CD4-positive, alpha-beta T cell (primary cell): ENCODE data around the gene CLHC1. TPM values are rescaled to one million over a fixed set of nuclear protein-coding genes. Genes with fewer than 3 reads are reported as not detected.

Experiments
- ATAC-seq: fragments of 200-7000 bp; cut with Tn5 transposase; one replicate; pipeline ENCODE4 v1.10.0; 2022; ENCODE audit warnings: mild to moderate bottlenecking; ENCODE audit not compliant: poor library complexity
- CTCF ChIA-PET: fragments of 350-600 bp; sonication (Branson Sonifier 250); formaldehyde crosslinking; loops from one replicate; lab custom pipeline; 2021; ENCODE audit warnings: antibody characterized with exemption, inconsistent platforms; lab: Charles Lee
- POLR2A ChIA-PET: fragments of 350-600 bp; sonication (Branson Sonifier 250); formaldehyde crosslinking; loops from one replicate; lab custom pipeline; 2021; ENCODE audit warnings: antibody characterized with exemption, inconsistent platforms; lab: Charles Lee
- DNase-seq, 14 experiments: peaks; one replicate each; pipeline ENCODE4 v3.0.0-alpha.2; 2013 to 2020; ENCODE audit warnings: mixed read lengths in 2 of 14
- H3K27ac ChIP-seq, 2 donors: one replicate each; pipeline versions ENCODE4 v1.5.1 to v1.7.0; 2013; ENCODE audit warnings: low read length in 2 of 2, low read depth in 1 of 2, mild to moderate bottlenecking in 1 of 2
- H3K27me3 ChIP-seq, 2 experiments: 1 replicate in 1 of 2; 2 replicates in 1 of 2; pipeline versions ENCODE4 v1.6.1 to v1.7.0; 2013; ENCODE audit warnings: low read length in 2 of 2, control low read depth in 1 of 2, mild to moderate bottlenecking in 1 of 2, moderate library complexity in 1 of 2; ENCODE audit not compliant: insufficient read depth in 2 of 2, control insufficient read depth in 1 of 2
- H3K36me3 ChIP-seq: one replicate; pipeline ENCODE4 v1.6.1; 2013; ENCODE audit warnings: low read length, control low read depth; ENCODE audit not compliant: insufficient read depth
- H3K4me1 ChIP-seq: one replicate; pipeline ENCODE4 v1.6.1; 2013; ENCODE audit warnings: low read length, control low read depth; ENCODE audit not compliant: insufficient read depth
- H3K4me3 ChIP-seq: one replicate; pipeline ENCODE4 v1.5.1; 2013; ENCODE audit warnings: mild to moderate bottlenecking, low read length, moderate library complexity
- H3K9me3 ChIP-seq, 2 experiments: 1 replicate in 1 of 2; 2 replicates in 1 of 2; pipeline versions ENCODE4 v1.6.1 to v1.7.0; 2013; ENCODE audit warnings: low read length in 2 of 2, mild to moderate bottlenecking in 2 of 2, control low read depth in 1 of 2, moderate library complexity in 1 of 2; ENCODE audit not compliant: control insufficient read depth in 1 of 2, insufficient read depth in 1 of 2
- H3K27ac Mint-ChIP-seq: one replicate; pipeline ENCODE4 v1.8.0; 2020; ENCODE audit warnings: mixed read lengths
- H3K27me3 Mint-ChIP-seq: one replicate; pipeline ENCODE4 v1.8.0; 2021; ENCODE audit warnings: mixed read lengths
- H3K36me3 Mint-ChIP-seq: one replicate; pipeline ENCODE4 v1.8.0; 2021; ENCODE audit warnings: low read depth, mixed read lengths
- H3K4me1 Mint-ChIP-seq: one replicate; pipeline ENCODE4 v1.8.0; 2021; ENCODE audit warnings: low read depth, mixed read lengths
- H3K4me3 Mint-ChIP-seq: one replicate; pipeline ENCODE4 v1.8.0; 2020; ENCODE audit warnings: mild to moderate bottlenecking, mixed read lengths
- H3K9me3 Mint-ChIP-seq: one replicate; pipeline ENCODE4 v1.8.0; 2020; ENCODE audit warnings: mixed read lengths
- CTCF ChIP-seq: fragments of 200-600 bp; IDR thresholded peaks from one replicate; pipeline ENCODE4 v1.8.0; 2022; ENCODE audit warnings: antibody characterized with exemption, mild to moderate bottlenecking
- intact Hi-C, 2 experiments: fragments of 100-400 bp; cut with DNase I in 1 of 2; cut with micrococcal nuclease in 1 of 2; formaldehyde crosslinking; loops; one replicate each; pipeline versions ENCODE4 v1.15.1 to v1.9.0; 2023 to 2025; cut with DNase I, micrococcal nuclease
- total RNA-seq, 174 experiments: library from RNA in 2 of 174; stranded (reverse) in 2 of 174; gene quantifications; one replicate each; pipeline ENCODE4 v1.2.3 and lab custom pipeline; 2021 to 2026

The CLHC1 gene
- total RNA-seq, 2 experiments from 2014 or later, result 4.4 TPM

GRCh38 chr2:55156984-55157383 is 75.1 kb downstream of the CLHC1 start:
- H3K36me3 ChIP-seq, result no peaks in the 10 kb centered on the region
- H3K4me3 ChIP-seq, result no peak overlapping the region
- H3K27me3 Mint-ChIP-seq, result no peaks in the 10 kb centered on the region
- no peak for DNase-seq
- H3K27ac ChIP-seq, result no peak overlapping the region
- ChIA-PET CTCF (no interaction called here), POLR2A (no interaction called here)
- H3K4me1 ChIP-seq, result peaks cover 7% of the 10 kb centered on the region
- H3K36me3 Mint-ChIP-seq, result no peaks in the 10 kb centered on the region
- no peak overlapping the region for H3K27ac Mint-ChIP-seq
- no peak for TF ChIP-seq CTCF
- no peak for ATAC-seq
- no peak overlapping the region for H3K4me3 Mint-ChIP-seq
- peaks cover 8% of the 10 kb centered on the region for H3K4me1 Mint-ChIP-seq
- H3K9me3 ChIP-seq, result no peaks in the 10 kb centered on the region
- H3K27me3 ChIP-seq, result no peaks in the 10 kb centered on the region
- H3K9me3 Mint-ChIP-seq, result no peaks in the 10 kb centered on the region
- intact Hi-C loops, result no loop called here

GRCh38 chr2:55156326-55156725 is 75.8 kb downstream of the CLHC1 start:
- no peak for ATAC-seq

GRCh38 chr2:55155764-55156281 is 76.3 kb downstream of the CLHC1 start:
- CTCF ChIA-PET, result no interaction called here
- intact Hi-C loops, result no loop called here
- H3K4me3 Mint-ChIP-seq, result no peak overlapping the region
- peaks cover 8% of the 10 kb centered on the region for H3K4me1 Mint-ChIP-seq
- no peaks in the 10 kb centered on the region for H3K36me3 Mint-ChIP-seq
- H3K9me3 ChIP-seq, result no peaks in the 10 kb centered on the region
- ATAC-seq (no peak), DNase-seq (no peak)
- H3K27me3 ChIP-seq, result no peaks in the 10 kb centered on the region
- no peaks in the 10 kb centered on the region for H3K36me3 ChIP-seq
- H3K9me3 Mint-ChIP-seq, result no peaks in the 10 kb centered on the region
- H3K4me1 ChIP-seq, result peaks cover 7% of the 10 kb centered on the region
- H3K27me3 Mint-ChIP-seq, result no peaks in the 10 kb centered on the region
- no peak overlapping the region for H3K27ac Mint-ChIP-seq
- TF ChIP-seq CTCF, result no peak
- no peak overlapping the region for H3K27ac ChIP-seq
- no peak overlapping the region for H3K4me3 ChIP-seq
- POLR2A ChIA-PET, result interaction anchor here (0.7 to 1.2 kb wide), 2 partner anchors 13 to 22 kb away, joined by 3 read pairs; no protein-coding TSS in a partner anchor

More at GRCh38 chr2:55156326-55156725, 75.8 kb downstream of the CLHC1 start:
- Mint-ChIP-seq H3K9me3 (no peaks in the 10 kb centered on the region), H3K36me3 (no peaks in the 10 kb centered on the region), H3K4me1 (peaks cover 8% of the 10 kb centered on the region), H3K4me3 (no peak overlapping the region), H3K27ac (no peak overlapping the region), H3K27me3 (no peaks in the 10 kb centered on the region)
- ChIA-PET CTCF (no interaction called here), POLR2A (interaction anchor here (1.2 kb wide), 1 partner anchor 12 kb away, joined by 3 read pairs; no protein-coding TSS in a partner anchor)
- no peak for TF ChIP-seq CTCF
- Histone ChIP-seq H3K36me3 (no peaks in the 10 kb centered on the region), H3K27me3 (no peaks in the 10 kb centered on the region), H3K9me3 (no peaks in the 10 kb centered on the region), H3K4me3 (no peak overlapping the region), H3K27ac (no peak overlapping the region), H3K4me1 (peaks cover 7% of the 10 kb centered on the region)
- intact Hi-C loops, result no loop called here
- DNase-seq, result no peak
